Neural progenitor cell (in vitro differentiated cells): Measurements from ENCODE around the gene STAG1. TPM values are rescaled to one million over a fixed set of nuclear protein-coding genes. Genes with fewer than 3 reads are reported as not detected.

Experiments used
- DNase-seq: peaks from one replicate; pipeline ENCODE4 v3.0.0-alpha.2; 2016; ENCODE audit warnings: low spot score
- H2AFZ ChIP-seq: fragments of 200-600 bp; sonication (generic); replicated peaks from 2 replicates; pipeline ENCODE4 v1.6.1; 2016; ENCODE audit warnings: antibody characterized with exemption
- H3F3A ChIP-seq: fragments of 200-600 bp; sonication (generic); 2 replicates; pipeline ENCODE4 v1.6.1; 2016; ENCODE audit warnings: antibody characterized with exemption, low read depth
- H3K27ac ChIP-seq: fragments of 200-600 bp; sonication (generic); 2 replicates; pipeline ENCODE4 v1.5.1; 2016; ENCODE audit warnings: mild to moderate bottlenecking
- H3K27me3 ChIP-seq: fragments of 200-600 bp; sonication (generic); 2 replicates; pipeline ENCODE4 v1.6.1; 2016; ENCODE audit warnings: mild to moderate bottlenecking, moderate library complexity
- H3K36me3 ChIP-seq: fragments of 200-600 bp; sonication (generic); 2 replicates; pipeline ENCODE4 v1.5.1; 2016
- H3K4me1 ChIP-seq: fragments of 200-600 bp; sonication (generic); 2 replicates; pipeline ENCODE4 v1.6.1; 2016; ENCODE audit warnings: mixed run types
- H3K4me2 ChIP-seq: fragments of 200-600 bp; sonication (generic); 2 replicates; pipeline ENCODE4 v1.6.1; 2016
- H3K4me3 ChIP-seq: fragments of 200-600 bp; sonication (generic); 2 replicates; pipeline ENCODE4 v1.5.1; 2016
- H3K79me2 ChIP-seq: fragments of 200-600 bp; sonication (generic); 2 replicates; pipeline ENCODE4 v1.6.1; 2016; ENCODE audit warnings: low read depth
- H3K9ac ChIP-seq: fragments of 200-600 bp; sonication (generic); 2 replicates; pipeline ENCODE4 v1.6.1; 2016
- H3K9me3 ChIP-seq: fragments of 200-600 bp; sonication (generic); 2 replicates; pipeline ENCODE4 v1.5.1; 2016; ENCODE audit warnings: low read depth
- H4K20me1 ChIP-seq: fragments of 200-600 bp; sonication (generic); 2 replicates; pipeline ENCODE4 v1.6.1; 2016; ENCODE audit warnings: low read depth
- H3K27ac Mint-ChIP-seq: 3 replicates; pipeline ENCODE4 v1.8.0; 2021; ENCODE audit warnings: mixed read lengths
- H3K27me3 Mint-ChIP-seq: 2 replicates; pipeline ENCODE4 v1.8.0; 2022; ENCODE audit warnings: low read depth, mild to moderate bottlenecking, inconsistent platforms, moderate library complexity, mixed read lengths; ENCODE audit not compliant: insufficient read depth
- H3K36me3 Mint-ChIP-seq: 3 replicates; pipeline ENCODE4 v1.8.0; 2021; ENCODE audit warnings: mixed read lengths
- H3K4me1 Mint-ChIP-seq: 3 replicates; pipeline ENCODE4 v1.8.0; 2021; ENCODE audit warnings: mixed read lengths
- H3K4me3 Mint-ChIP-seq: 3 replicates; pipeline ENCODE4 v1.8.0; 2021; ENCODE audit warnings: mild to moderate bottlenecking, moderate library complexity, mixed read lengths
- H3K9me3 Mint-ChIP-seq: 3 replicates; pipeline ENCODE4 v1.8.0; 2020; ENCODE audit warnings: mixed read lengths
- EZH2 ChIP-seq: fragments of 200-600 bp; sonication (generic); IDR thresholded peaks from 2 replicates; pipeline ENCODE4 v1.6.1; 2017; ENCODE audit warnings: antibody characterized with exemption, mild to moderate bottlenecking, moderate library complexity
- EZH2phosphoT487 ChIP-seq: fragments of 200-600 bp; sonication (generic); IDR thresholded peaks from 2 replicates; pipeline ENCODE4 v1.6.1; 2017; ENCODE audit warnings: antibody characterized with exemption
- total RNA-seq: library from RNA; depleted of rRNA; stranded (reverse); fragments of >200 nt; gene quantifications from 2 replicates; pipeline ENCODE4 v1.2.3, GENCODE V29; 2015; ENCODE audit warnings: low replicate concordance
- TF ChIP-seq, protein P1 (sequence below): fragments of 200-600 bp; sonication (generic); IDR thresholded peaks from 2 replicates; pipeline ENCODE4 v1.5.1; 2017; ENCODE audit warnings: antibody characterized with exemption, mild to moderate bottlenecking

Gene STAG1
- total RNA-seq, 1 donor from 2014 or later = 38.3 TPM

DNA sequence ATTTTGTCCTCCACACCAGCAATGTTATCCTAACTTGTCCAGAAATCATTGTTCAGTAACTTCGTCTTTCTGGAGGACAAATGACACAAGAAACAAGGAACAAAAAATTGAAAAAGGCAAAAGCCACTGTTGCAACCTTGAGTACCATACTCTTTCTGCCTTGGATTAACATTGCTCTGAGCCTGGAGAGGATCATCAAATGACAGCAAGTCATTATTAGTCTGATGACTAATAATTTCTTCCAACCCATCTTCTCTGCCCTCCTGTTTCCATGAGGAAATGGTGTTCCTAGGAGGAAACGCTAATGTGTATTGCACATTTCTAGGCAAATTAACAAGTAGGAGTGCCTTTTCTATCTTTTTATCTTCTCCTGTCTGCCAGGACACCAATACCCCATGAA lies 348.1 kb downstream of the STAG1 start:
- Histone ChIP-seq H3K4me3 (no peak overlapping the region), H3K36me3 (no peaks in the 10 kb centered on the region), H2AFZ (no peak overlapping the region), H3K79me2 (no peaks in the 10 kb centered on the region), H3K9me3 (no peaks in the 10 kb centered on the region), H3K4me1 (no peaks in the 10 kb centered on the region), H4K20me1 (no peaks in the 10 kb centered on the region), H3K27ac (no peak overlapping the region), H3K9ac (no peak overlapping the region), H3K4me2 (no peak overlapping the region), H3K27me3 (no peaks in the 10 kb centered on the region), H3F3A (no peaks in the 10 kb centered on the region)
- Mint-ChIP-seq H3K9me3 (no peaks in the 10 kb centered on the region), H3K27ac (no peak overlapping the region), H3K36me3 (peaks cover 9% of the 10 kb centered on the region), H3K4me1 (no peaks in the 10 kb centered on the region), H3K4me3 (no peak overlapping the region), H3K27me3 (no peaks in the 10 kb centered on the region)
- no peak for DNase-seq
- TF ChIP-seq EZH2 = no peak
- TF ChIP-seq, protein P1, sequence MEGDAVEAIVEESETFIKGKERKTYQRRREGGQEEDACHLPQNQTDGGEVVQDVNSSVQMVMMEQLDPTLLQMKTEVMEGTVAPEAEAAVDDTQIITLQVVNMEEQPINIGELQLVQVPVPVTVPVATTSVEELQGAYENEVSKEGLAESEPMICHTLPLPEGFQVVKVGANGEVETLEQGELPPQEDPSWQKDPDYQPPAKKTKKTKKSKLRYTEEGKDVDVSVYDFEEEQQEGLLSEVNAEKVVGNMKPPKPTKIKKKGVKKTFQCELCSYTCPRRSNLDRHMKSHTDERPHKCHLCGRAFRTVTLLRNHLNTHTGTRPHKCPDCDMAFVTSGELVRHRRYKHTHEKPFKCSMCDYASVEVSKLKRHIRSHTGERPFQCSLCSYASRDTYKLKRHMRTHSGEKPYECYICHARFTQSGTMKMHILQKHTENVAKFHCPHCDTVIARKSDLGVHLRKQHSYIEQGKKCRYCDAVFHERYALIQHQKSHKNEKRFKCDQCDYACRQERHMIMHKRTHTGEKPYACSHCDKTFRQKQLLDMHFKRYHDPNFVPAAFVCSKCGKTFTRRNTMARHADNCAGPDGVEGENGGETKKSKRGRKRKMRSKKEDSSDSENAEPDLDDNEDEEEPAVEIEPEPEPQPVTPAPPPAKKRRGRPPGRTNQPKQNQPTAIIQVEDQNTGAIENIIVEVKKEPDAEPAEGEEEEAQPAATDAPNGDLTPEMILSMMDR = no peak
- TF ChIP-seq EZH2phosphoT487 = no peak

DNA sequence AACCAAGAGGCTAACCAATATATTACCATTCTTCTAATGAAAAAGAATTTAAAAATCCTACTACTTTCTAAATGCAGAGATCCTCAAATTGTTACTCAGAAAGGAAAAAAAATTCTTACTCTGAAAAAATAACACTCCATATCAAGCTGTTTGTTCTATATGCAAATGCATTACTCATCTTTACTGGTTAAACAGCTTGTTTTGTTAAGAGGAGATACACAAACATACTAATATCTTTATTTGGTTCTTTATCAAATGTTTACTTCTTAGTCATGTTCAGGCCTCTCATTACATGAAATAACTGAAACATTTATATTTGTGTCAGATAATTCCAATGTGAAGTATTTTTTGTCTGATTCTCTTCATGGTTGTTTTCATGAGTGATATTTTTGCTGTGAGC lies 355.3 kb downstream of the STAG1 start:
- H3K27me3 Mint-ChIP-seq = peaks cover 2% of the 10 kb centered on the region

DNA sequence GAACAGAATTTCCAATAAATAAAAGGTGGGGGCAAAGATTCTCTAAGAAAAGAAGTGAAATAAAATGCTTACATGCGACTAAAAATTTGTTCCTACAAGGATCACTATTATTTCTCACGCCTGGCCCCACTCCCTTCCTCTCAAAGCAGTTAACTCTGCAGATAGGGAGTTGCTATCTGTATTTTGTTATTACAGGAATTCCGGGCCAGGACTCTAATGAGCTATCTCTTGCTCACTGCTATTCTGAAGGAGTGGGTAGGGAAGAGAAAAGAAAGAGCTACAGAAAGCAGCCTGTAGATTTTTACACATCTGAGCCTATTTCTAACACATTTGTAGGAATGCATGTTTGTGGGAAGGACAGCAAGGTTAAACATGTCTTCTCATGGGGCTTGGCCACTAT lies 361.6 kb downstream of the STAG1 start:
- Histone ChIP-seq H3K4me1 (peaks cover 8% of the 10 kb centered on the region), H4K20me1 (no peaks in the 10 kb centered on the region), H3K27me3 (no peaks in the 10 kb centered on the region), H3K27ac (no peak overlapping the region), H2AFZ (no peak overlapping the region), H3K9ac (no peak overlapping the region), H3K4me2 (no peak overlapping the region), H3K4me3 (no peak overlapping the region), H3K9me3 (no peaks in the 10 kb centered on the region), H3F3A (no peaks in the 10 kb centered on the region), H3K36me3 (no peaks in the 10 kb centered on the region), H3K79me2 (no peaks in the 10 kb centered on the region)
- Mint-ChIP-seq H3K27me3 (no peaks in the 10 kb centered on the region), H3K4me1 (peaks cover 3% of the 10 kb centered on the region), H3K27ac (peak overlapping the region; percentile 21), H3K36me3 (peaks cover 6% of the 10 kb centered on the region), H3K4me3 (no peak overlapping the region), H3K9me3 (no peaks in the 10 kb centered on the region)
- DNase-seq = no peak
- TF ChIP-seq EZH2 = no peak
- TF ChIP-seq, protein P1 = no peak
- no peak for TF ChIP-seq EZH2phosphoT487

More for the DNA sequence above, 355.3 kb downstream of the STAG1 start:
- Histone ChIP-seq H3K4me3 (no peak overlapping the region), H3K4me1 (no peaks in the 10 kb centered on the region), H3K9me3 (no peaks in the 10 kb centered on the region), H3K27ac (no peak overlapping the region), H3K79me2 (no peaks in the 10 kb centered on the region), H3F3A (no peaks in the 10 kb centered on the region), H3K9ac (no peak overlapping the region), H2AFZ (no peak overlapping the region), H4K20me1 (no peaks in the 10 kb centered on the region), H3K36me3 (no peaks in the 10 kb centered on the region), H3K4me2 (no peak overlapping the region), H3K27me3 (no peaks in the 10 kb centered on the region)
- Mint-ChIP-seq H3K9me3 (no peaks in the 10 kb centered on the region), H3K27ac (no peak overlapping the region), H3K4me1 (no peaks in the 10 kb centered on the region), H3K36me3 (peaks cover 16% of the 10 kb centered on the region), H3K4me3 (no peak overlapping the region)
- TF ChIP-seq EZH2phosphoT487 (no peak), EZH2 (no peak)
- TF ChIP-seq, protein P1 = no peak
- no peak for DNase-seq
